WTC11 (cell line): ENCODE data around the gene UCKL1. TPM values are rescaled to one million over a fixed set of nuclear protein-coding genes. Genes with fewer than 3 reads are reported as not detected.
"Not testable (repeated sequence)": the region's sequence is repeated elsewhere in the genome, so short reads cannot be mapped to it uniquely, and the experiment has no call there.

Experiments
- ATAC-seq: fragments of 200-7000 bp; cut with Tn5 transposase; 2 replicates; pipeline ENCODE4 v1.10.0; 2021; ENCODE audit warnings: mild to moderate bottlenecking, moderate library complexity
- CTCF ChIA-PET: fragments of 300-600 bp; sonication (Branson Sonifier 250); formaldehyde crosslinking; loops from one replicate; lab custom pipeline; 2021; ENCODE audit warnings: antibody characterized with exemption; lab: Charles Lee
- POLR2A ChIA-PET: fragments of 350-600 bp; sonication (Branson Sonifier 250); formaldehyde crosslinking; loops from one replicate; lab custom pipeline; 2021; ENCODE audit warnings: antibody characterized with exemption; lab: Charles Lee
- DNase-seq: peaks from one replicate; pipeline ENCODE4 v3.0.0; 2021; ENCODE audit warnings: low spot score
- H3K27ac Mint-ChIP-seq: 2 replicates; pipeline ENCODE4 v1.8.0; 2021; ENCODE audit warnings: mixed read lengths
- H3K27me3 Mint-ChIP-seq: 2 replicates; pipeline ENCODE4 v1.8.0; 2021; ENCODE audit warnings: low read depth, mild to moderate bottlenecking, moderate library complexity, mixed read lengths
- H3K36me3 Mint-ChIP-seq: 2 replicates; pipeline ENCODE4 v1.8.0; 2021; ENCODE audit warnings: mixed read lengths
- H3K4me1 Mint-ChIP-seq: 2 replicates; pipeline ENCODE4 v1.8.0; 2022; ENCODE audit warnings: mixed read lengths
- H3K4me3 Mint-ChIP-seq: 2 replicates; pipeline ENCODE4 v1.8.0; 2021; ENCODE audit warnings: mild to moderate bottlenecking, moderate library complexity, mixed read lengths
- H3K9me3 Mint-ChIP-seq: 2 replicates; pipeline ENCODE4 v1.8.0; 2021; ENCODE audit warnings: mixed read lengths
- KAT7 ChIP-seq: sonication (generic); formaldehyde crosslinking; IDR thresholded peaks from 2 replicates; pipeline ENCODE4 v1.8.1; 2023; ENCODE audit warnings: missing genetic modification reagents, mild to moderate bottlenecking, borderline replicate concordance
- MLX ChIP-seq: sonication (generic); formaldehyde crosslinking; IDR thresholded peaks from 2 replicates; pipeline ENCODE4 v1.8.1; 2023; ENCODE audit warnings: mild to moderate bottlenecking, missing genetic modification reagents, moderate library complexity
- NR2C2 ChIP-seq: sonication (generic); formaldehyde crosslinking; IDR thresholded peaks from 2 replicates; pipeline ENCODE4 v1.8.0; 2022; ENCODE audit warnings: mild to moderate bottlenecking, missing genetic modification reagents
- USF1 ChIP-seq: sonication (generic); formaldehyde crosslinking; IDR thresholded peaks from 2 replicates; pipeline ENCODE4 v1.8.0; 2022; ENCODE audit warnings: mild to moderate bottlenecking, missing genetic modification reagents
- ZNF121 ChIP-seq: sonication (generic); formaldehyde crosslinking; IDR thresholded peaks from 2 replicates; pipeline ENCODE4 v1.8.0; 2023; ENCODE audit warnings: missing genetic modification reagents
- ZNF219 ChIP-seq: sonication (generic); formaldehyde crosslinking; IDR thresholded peaks from 2 replicates; pipeline ENCODE4 v1.8.0; 2023; ENCODE audit warnings: missing genetic modification reagents, mild to moderate bottlenecking, borderline replicate concordance
- total RNA-seq: library from RNA; stranded (reverse); gene quantifications from 3 replicates; pipeline ENCODE4 v1.2.3, GENCODE V29; 2021
- TF ChIP-seq, protein P1 (sequence below): fragments of 250-450 bp; sonication (Bioruptor Pico); IDR thresholded peaks from 2 replicates; pipeline ENCODE4 v1.9.0; 2021; ENCODE audit warnings: mild to moderate bottlenecking
- TF ChIP-seq, protein P2 (sequence below): sonication (generic); formaldehyde crosslinking; IDR thresholded peaks from 2 replicates; pipeline ENCODE4 v1.8.0; 2023; ENCODE audit warnings: missing genetic modification reagents, mild to moderate bottlenecking, borderline replicate concordance
- TF ChIP-seq, protein P3 (sequence below): fragments of 250-450 bp; sonication (Bioruptor Pico); IDR thresholded peaks from 2 replicates; pipeline ENCODE4 v2.1.2; 2022; ENCODE audit warnings: mild to moderate bottlenecking, moderate library complexity
- TF ChIP-seq, protein P4 (sequence below): fragments of 250-450 bp; sonication (Bioruptor Pico); IDR thresholded peaks from 2 replicates; pipeline ENCODE4 v1.8.0; 2021; ENCODE audit warnings: mild to moderate bottlenecking
- TF ChIP-seq, protein P5 (sequence below): sonication (generic); formaldehyde crosslinking; IDR thresholded peaks from 2 replicates; pipeline ENCODE4 v1.8.1; 2022; ENCODE audit warnings: low read depth, missing genetic modification reagents, borderline replicate concordance

UCKL1 gene
- total RNA-seq, 1 experiment from 2014 or later, result 51.2 TPM

- TF ChIP-seq, protein P1, sequence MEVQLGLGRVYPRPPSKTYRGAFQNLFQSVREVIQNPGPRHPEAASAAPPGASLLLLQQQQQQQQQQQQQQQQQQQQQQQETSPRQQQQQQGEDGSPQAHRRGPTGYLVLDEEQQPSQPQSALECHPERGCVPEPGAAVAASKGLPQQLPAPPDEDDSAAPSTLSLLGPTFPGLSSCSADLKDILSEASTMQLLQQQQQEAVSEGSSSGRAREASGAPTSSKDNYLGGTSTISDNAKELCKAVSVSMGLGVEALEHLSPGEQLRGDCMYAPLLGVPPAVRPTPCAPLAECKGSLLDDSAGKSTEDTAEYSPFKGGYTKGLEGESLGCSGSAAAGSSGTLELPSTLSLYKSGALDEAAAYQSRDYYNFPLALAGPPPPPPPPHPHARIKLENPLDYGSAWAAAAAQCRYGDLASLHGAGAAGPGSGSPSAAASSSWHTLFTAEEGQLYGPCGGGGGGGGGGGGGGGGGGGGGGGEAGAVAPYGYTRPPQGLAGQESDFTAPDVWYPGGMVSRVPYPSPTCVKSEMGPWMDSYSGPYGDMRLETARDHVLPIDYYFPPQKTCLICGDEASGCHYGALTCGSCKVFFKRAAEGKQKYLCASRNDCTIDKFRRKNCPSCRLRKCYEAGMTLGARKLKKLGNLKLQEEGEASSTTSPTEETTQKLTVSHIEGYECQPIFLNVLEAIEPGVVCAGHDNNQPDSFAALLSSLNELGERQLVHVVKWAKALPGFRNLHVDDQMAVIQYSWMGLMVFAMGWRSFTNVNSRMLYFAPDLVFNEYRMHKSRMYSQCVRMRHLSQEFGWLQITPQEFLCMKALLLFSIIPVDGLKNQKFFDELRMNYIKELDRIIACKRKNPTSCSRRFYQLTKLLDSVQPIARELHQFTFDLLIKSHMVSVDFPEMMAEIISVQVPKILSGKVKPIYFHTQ (CRISPR knock-in tag), result no peak
- TF ChIP-seq ZNF219 (CRISPR knock-in tag) (no peak), KAT7 (CRISPR knock-in tag) (no peak), NR2C2 (CRISPR knock-in tag) (no peak)
- TF ChIP-seq, protein P2, sequence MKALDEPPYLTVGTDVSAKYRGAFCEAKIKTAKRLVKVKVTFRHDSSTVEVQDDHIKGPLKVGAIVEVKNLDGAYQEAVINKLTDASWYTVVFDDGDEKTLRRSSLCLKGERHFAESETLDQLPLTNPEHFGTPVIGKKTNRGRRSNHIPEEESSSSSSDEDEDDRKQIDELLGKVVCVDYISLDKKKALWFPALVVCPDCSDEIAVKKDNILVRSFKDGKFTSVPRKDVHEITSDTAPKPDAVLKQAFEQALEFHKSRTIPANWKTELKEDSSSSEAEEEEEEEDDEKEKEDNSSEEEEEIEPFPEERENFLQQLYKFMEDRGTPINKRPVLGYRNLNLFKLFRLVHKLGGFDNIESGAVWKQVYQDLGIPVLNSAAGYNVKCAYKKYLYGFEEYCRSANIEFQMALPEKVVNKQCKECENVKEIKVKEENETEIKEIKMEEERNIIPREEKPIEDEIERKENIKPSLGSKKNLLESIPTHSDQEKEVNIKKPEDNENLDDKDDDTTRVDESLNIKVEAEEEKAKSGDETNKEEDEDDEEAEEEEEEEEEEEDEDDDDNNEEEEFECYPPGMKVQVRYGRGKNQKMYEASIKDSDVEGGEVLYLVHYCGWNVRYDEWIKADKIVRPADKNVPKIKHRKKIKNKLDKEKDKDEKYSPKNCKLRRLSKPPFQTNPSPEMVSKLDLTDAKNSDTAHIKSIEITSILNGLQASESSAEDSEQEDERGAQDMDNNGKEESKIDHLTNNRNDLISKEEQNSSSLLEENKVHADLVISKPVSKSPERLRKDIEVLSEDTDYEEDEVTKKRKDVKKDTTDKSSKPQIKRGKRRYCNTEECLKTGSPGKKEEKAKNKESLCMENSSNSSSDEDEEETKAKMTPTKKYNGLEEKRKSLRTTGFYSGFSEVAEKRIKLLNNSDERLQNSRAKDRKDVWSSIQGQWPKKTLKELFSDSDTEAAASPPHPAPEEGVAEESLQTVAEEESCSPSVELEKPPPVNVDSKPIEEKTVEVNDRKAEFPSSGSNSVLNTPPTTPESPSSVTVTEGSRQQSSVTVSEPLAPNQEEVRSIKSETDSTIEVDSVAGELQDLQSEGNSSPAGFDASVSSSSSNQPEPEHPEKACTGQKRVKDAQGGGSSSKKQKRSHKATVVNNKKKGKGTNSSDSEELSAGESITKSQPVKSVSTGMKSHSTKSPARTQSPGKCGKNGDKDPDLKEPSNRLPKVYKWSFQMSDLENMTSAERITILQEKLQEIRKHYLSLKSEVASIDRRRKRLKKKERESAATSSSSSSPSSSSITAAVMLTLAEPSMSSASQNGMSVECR (CRISPR knock-in tag), result no peak
Observed at GRCh38 chr20:63961664-63962425, 5.6 kb upstream of the UCKL1 start (continued).

GRCh38 chr20:63960654-63961621, 4.7 kb upstream of the UCKL1 start:
- DNase-seq, H3K27me3 Mint-ChIP-seq, POLR2A ChIA-PET, H3K4me3 Mint-ChIP-seq, ATAC-seq, H3K27ac Mint-ChIP-seq, H3K9me3 Mint-ChIP-seq: not testable (repeated sequence)
- H3K36me3 Mint-ChIP-seq, result peaks cover 32% of the 10 kb centered on the region
- CTCF ChIA-PET, result interaction anchor here (0.6 kb wide), 1 partner anchor 20 kb away, joined by 3 read pairs; no protein-coding TSS in a partner anchor
- peaks cover 10% of the 10 kb centered on the region for H3K4me1 Mint-ChIP-seq

- Mint-ChIP-seq H3K4me3 (no peak overlapping the region), H3K9me3 (peaks cover 3% of the 10 kb centered on the region; the same call in 1 of the 2 replicates), H3K4me1 (peaks cover 13% of the 10 kb centered on the region), H3K36me3 (peaks cover 31% of the 10 kb centered on the region), H3K27me3 (no peaks in the 10 kb centered on the region), H3K27ac (no peak overlapping the region)
- ChIA-PET CTCF (interaction anchor here (0.6 to 5.0 kb wide), 3 partner anchors 14 to 160 kb away, joined by 3 to 54 read pairs (median 7); partner anchors contain the start of gene PRPF6), POLR2A (no interaction called here)
- no peak for DNase-seq
- ATAC-seq, result no peak
- TF ChIP-seq, protein P3, sequence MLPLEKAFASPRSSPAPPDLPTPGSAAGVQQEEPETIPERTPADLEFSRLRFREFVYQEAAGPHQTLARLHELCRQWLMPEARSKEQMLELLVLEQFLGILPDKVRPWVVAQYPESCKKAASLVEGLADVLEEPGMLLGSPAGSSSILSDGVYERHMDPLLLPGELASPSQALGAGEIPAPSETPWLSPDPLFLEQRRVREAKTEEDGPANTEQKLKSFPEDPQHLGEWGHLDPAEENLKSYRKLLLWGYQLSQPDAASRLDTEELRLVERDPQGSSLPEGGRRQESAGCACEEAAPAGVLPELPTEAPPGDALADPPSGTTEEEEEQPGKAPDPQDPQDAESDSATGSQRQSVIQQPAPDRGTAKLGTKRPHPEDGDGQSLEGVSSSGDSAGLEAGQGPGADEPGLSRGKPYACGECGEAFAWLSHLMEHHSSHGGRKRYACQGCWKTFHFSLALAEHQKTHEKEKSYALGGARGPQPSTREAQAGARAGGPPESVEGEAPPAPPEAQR (CRISPR knock-in tag), result no peak
- TF ChIP-seq, protein P4, sequence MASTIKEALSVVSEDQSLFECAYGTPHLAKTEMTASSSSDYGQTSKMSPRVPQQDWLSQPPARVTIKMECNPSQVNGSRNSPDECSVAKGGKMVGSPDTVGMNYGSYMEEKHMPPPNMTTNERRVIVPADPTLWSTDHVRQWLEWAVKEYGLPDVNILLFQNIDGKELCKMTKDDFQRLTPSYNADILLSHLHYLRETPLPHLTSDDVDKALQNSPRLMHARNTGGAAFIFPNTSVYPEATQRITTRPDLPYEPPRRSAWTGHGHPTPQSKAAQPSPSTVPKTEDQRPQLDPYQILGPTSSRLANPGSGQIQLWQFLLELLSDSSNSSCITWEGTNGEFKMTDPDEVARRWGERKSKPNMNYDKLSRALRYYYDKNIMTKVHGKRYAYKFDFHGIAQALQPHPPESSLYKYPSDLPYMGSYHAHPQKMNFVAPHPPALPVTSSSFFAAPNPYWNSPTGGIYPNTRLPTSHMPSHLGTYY (CRISPR knock-in tag), result no peak
- TF ChIP-seq, protein P5, sequence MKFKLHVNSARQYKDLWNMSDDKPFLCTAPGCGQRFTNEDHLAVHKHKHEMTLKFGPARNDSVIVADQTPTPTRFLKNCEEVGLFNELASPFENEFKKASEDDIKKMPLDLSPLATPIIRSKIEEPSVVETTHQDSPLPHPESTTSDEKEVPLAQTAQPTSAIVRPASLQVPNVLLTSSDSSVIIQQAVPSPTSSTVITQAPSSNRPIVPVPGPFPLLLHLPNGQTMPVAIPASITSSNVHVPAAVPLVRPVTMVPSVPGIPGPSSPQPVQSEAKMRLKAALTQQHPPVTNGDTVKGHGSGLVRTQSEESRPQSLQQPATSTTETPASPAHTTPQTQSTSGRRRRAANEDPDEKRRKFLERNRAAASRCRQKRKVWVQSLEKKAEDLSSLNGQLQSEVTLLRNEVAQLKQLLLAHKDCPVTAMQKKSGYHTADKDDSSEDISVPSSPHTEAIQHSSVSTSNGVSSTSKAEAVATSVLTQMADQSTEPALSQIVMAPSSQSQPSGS (CRISPR knock-in tag), result no peak
- no peak for TF ChIP-seq USF1 (CRISPR knock-in tag)
- TF ChIP-seq MLX, result no peak
- no peak for TF ChIP-seq ZNF121 (CRISPR knock-in tag)
Observed at GRCh38 chr20:63959699-63960075, 3.5 kb upstream of the UCKL1 start.
